GM18505 (cell line): ENCODE measurements around the gene GNA12.

Source experiments
- ATAC-seq: cut with Tn5 transposase; IDR thresholded peaks from one replicate; pipeline ENCODE4 v1.9.1; 2021; ENCODE audit not compliant: unreplicated experiment
- POLR2A ChIP-seq: IDR thresholded peaks from 4 replicates; pipeline ENCODE4 v1.6.1; 2011; ENCODE audit warnings: borderline replicate concordance; ENCODE audit not compliant: insufficient read depth, insufficient read length; ENCODE audit errors: extremely low read depth

The GNA12 gene

DNA sequence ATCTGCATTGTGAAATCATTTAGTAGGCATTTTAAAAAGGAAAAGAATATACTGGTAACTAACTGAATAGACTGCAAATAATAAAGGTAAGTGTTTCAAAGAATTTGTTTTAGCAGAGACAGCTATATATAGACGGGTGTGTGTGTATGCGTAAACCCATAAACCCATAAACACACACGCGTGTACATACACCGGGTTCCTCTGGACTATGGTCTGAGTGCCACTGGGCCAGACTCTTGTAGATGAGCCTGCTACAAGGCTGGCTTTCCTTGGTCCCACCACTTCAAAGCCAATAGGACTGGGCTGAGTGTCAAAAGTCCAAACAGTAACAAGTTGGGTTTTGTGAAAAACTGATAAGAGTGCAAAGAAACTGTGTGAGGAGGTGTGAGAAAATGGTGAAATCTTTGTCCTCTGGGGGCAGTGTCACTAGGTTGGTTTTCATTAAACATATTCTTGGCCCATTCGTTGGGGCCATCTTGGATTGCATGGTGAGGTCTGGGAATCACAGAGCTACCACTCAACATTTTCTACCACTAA lies 39.8 kb downstream of the GNA12 start:
- no peak for ATAC-seq
- TF ChIP-seq POLR2A, result no peak

DNA sequence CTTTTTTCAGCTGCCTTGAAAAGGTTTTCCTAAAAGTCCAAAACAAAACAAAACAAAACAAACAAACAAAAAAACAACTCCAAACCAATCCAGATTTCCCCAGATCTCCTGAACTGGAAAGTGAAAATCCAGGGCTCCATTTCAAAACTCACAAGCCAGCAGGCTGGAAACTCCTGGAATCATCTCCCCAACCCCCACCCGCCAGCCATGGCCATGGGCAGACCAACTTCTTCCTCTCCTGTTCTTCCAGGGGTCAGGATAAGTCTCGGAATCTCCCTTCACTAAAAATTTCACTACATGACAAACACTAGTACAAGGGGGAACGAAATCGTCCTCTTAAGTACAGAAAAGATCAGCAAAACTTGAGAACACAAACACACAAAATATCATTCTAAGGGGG lies 40.4 kb downstream of the GNA12 start:
- ATAC-seq, result no peak
- TF ChIP-seq POLR2A, result no peak

DNA sequence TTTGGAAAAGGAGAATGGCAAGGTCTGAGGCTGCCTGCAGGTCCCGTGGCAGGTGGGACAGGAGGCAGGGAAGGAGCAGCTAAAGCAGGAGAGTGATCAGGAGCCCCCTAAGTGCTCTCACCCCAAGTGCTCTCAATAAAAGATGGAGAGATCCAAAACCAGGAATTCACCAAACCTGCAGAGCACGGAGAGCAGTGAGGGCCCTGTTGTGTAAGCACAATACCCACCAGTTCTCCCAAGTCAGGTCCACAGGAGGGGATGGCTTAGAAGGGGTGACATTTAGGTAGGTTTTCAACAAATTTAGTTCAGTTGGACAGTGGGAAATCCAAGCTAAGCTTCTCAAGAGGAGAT lies 40.8 kb downstream of the GNA12 start:
- no peak for ATAC-seq
- TF ChIP-seq POLR2A, result no peak

DNA sequence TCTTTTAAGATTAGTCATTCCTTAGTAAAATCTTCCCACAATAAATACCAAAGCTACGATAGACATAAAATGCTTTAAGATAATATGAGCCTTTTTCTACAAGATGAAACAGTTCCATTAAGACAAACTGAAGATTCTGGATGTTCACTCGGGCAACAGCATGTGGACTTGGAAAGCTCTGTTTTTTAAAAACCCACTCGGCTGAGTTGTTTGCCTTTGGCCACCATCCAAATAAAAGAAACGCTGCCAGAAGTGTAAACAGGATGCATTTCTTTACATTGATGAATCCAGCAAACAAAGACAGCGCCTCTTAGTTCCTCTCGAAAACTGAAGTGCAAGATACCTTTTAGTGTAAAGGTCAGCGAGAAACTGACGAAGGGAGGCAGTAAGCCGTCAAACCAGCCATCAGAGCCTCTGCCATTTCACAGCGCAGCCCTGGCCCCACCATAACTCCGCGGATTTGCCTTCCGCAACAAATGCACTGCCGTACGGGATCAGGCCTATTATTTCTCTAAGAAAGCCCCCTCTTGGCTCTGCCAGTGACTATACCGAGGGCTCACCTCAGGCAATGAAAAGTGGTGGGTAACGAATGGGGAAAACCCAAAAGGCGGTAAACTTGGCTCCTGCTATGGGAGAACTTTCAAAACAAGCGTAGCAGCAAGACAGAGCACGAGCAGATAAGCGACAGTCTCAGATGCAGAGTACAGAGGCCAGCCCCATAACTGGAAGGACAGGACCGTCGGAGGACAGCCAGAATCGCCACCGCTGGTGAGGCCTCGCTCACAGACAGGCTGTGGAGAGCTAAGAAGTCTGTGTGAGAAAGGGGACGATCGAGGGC lies 41.4 kb downstream of the GNA12 start:
- ATAC-seq, result no peak
- no peak for TF ChIP-seq POLR2A

DNA sequence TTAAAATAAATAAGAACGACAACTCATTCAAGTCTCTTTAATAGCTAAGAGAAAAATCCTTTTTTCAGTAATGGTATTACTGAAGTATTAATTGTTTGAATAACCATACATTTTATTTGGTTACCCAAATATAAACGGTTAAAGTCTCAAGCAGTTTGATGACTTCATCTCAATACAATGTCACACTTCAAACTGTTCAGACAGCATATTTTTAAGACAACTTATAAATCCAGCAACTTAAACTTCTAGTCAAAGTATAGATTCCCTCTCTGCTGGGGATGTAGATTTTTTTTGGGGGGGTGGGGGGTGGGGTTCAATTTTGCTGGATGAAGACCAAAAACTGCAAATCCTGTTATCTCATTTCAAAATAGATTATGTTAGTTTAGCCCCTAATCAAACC lies 42.0 kb downstream of the GNA12 start:
- no peak for ATAC-seq
- TF ChIP-seq POLR2A, result no peak

DNA sequence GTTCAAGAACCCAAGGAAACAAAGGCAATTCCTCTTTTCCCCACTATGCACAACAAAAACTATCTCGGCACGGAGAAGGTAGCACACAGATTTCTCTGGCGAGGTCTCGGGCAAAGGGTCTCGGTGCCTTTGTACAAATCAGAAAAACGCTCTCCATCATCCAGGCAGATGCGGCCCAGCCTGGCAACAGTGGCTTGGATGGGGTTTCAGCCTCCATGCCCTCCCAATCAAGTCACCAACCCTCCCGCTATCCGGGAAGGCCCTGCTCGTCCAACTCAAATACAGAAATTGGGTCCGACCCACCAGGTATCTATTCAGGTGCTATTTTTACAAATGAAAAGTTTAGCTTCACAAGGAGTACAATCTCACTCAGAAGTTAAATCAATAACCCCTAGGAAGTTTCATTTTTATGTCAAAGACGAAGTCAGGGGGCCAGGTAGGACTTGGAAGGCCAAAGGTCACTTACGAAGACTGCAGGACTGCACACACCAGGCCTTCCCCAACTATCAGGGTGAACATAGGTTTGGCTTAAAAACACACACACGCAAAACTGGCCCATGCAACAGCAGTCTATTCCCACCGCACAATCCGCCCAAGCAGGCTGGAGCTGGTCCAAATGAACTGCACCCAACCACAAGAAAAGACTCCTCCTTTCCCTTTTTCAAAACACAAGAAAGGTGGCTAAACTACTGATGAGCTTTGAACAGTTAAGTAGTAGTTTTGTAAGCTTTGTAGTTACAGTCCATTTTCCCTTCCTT lies 43.0 kb downstream of the GNA12 start:
- TF ChIP-seq POLR2A, result no peak
- ATAC-seq, result no peak

DNA sequence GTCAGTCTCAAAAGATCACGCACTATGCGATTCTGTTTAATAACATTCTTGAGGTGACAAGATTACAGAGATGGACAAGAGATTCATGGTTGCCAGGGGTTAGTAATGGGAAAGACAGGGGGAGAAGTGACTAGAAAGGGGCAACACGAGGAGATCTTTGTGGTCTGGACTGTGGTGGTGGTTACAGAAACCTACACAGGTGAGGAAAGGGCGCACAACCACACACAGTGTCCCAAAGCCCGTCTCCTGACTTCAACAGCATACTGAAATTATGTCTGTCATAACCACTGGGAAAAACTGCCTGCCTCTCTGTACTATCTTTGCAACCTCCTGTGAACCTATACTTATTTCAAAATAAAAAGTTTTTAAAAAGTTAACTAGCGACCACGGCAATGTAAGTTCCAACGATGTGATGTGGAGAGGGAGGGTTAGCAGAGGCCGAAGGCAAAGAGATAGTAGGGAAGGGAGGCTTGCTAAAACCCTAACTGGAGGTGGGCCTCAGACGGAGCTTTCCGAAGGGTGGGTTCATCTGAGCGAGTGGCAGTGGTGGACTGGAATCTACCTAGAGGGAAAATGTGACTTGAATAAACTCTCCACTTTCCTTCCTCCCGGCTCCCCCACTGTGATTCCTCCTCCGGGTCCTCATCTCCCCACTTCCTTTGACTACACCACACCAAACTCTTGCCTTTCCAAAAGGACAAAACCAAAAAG lies 43.7 kb downstream of the GNA12 start:
- no peak for TF ChIP-seq POLR2A
- ATAC-seq, result no peak

DNA sequence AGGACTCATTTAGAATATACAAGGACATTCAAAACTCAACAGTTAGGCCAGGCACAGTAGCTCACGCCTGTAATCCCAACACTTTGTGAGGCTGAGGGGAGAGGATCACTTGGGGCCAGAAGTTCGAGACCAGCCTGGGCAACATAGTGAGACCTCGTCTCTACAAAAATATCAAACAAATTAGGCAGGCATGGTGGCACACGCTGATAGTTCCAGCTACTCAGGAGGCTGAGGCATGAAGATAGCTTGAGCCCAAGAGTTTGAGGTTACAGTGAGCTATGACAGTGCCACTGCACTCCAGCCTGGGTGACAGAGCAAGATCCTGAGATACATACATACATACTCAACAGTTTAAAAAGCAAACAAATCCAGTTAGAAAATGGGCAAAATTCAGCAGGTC lies 44.9 kb downstream of the GNA12 start:
- no peak for TF ChIP-seq POLR2A
- no peak for ATAC-seq

DNA sequence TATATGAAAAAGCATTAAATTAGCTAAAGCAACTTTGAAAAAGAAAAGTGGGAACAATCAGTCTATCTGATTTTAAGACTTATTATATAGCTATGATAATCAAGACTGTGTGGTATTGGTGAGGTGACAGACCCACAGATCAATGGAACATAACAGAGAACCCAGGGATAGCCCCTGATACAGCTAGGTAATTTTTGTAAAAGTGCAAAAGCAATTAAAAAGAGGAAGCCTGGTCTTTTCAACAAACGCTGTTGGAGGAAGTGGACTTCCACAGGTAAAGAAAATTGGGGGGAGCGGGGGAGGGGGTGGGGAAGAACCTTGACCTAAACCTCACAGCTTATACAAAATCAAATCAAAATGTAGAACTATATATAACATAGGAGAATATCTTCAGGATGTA lies 45.4 kb downstream of the GNA12 start:
- no peak for ATAC-seq
- TF ChIP-seq POLR2A, result no peak

DNA sequence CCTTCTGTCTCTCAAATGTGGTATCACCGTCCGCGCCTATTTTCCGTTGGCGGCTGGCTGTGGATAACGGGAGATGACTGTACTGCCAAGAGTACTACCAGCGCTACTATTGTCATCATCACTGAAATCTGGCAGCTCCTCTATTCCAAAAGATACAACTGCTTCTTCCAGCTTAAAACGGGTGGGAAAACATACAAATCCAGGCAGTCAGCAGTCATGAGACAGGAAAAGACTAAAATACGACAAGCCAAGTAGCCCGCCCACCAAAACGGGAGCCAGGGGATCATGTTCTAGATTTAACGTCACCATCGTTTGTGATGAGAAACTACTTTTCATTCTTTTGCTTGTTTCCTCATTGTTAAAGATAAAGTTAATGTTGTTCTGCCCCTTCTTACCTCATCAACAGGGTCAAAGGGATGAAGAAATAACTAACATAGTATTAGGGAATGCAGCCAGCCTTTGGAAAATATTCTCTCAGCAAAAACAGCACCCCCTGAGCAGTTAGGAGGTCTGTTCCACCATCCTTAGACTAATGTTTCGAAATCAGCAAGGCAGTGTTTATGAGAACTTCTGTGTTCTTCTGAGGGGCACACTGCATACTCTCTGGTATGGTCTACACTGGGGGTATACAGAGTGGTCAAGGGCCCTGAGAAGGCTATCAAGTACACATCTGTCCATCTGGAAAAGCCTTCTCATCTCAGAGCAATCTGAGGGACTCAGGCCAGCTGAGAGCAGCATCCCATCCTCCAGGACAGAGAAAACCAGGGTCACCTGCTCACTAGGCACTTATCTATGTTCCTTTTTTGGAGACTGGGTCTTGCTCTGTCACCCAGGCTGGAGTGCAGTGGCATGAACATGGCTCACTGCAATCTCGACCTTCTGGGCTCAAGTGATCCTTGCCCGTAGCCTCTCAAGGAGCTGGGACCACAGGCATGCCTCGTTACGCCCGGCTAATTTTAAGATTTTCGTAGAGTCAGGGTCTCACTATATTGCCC lies 47.5 kb downstream of the GNA12 start:
- TF ChIP-seq POLR2A, result no peak
- ATAC-seq, result no peak

DNA sequence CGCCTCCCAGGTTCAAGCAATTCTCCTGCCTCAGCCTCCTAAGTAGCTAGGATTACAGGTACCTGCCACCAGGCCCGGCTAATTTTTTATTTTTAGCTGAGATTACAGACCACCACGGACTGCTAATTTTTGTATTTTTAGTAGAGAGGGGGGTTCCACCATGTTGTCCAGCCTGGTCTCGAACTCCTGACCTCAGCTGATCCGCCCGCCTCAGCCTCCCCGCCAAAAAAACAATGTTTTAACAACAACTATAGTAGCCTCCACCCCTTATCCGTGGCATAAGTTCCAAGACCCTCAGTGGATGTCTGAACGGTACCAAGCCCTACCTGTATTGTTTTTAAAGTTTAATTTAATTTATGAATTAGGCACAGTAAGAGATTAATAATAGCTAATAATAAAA lies 48.2 kb downstream of the GNA12 start:
- no peak for TF ChIP-seq POLR2A
- no peak for ATAC-seq

DNA sequence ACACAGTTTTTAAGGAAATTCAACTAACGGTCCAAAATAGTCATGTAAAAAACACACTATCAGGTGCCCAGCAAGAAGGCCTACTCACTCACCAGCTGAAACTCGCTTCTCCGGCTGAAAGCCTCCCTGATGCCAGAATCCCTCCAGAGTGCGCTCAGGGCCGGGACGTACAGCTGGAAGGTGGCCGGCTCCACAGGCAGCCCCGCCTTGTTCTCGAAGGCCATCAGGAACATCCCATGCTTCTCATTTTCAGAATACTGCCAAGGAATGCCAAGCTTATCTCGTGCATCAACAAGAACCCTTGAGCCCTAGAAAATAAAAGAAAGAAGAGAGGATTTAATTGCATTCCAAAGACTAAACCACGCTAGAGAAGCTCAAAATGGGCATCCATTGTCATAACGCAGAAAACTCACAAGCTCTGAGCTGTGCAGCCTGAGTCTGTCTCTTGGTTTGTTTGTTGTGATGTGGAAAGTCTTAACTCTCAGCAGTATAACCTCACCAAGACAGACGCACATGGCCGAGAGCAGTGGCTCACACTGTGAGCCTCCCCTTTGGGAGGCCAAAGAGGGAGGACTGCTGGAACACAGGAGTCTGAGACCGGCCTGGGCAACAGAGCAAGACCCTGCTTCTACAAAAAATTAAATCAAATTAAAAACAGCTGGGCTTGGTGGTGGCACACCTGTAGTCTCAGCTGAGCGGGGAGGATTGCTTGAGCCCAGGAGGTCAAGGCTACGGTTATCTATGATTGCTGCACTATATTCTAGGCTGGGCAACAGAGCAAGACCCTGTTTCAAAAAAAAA lies 49.1 kb downstream of the GNA12 start:
- no peak for TF ChIP-seq POLR2A
- ATAC-seq, result no peak
